Spleen (tissue), 11 donors: ENCODE results near the gene ZEB1. TPM values are rescaled to one million over a fixed set of nuclear protein-coding genes. Genes with fewer than 3 reads are reported as not detected.

Experiments
- DNase-seq: peaks from one replicate; pipeline ENCODE4 v3.0.0-alpha.2; 2020
- H3K27ac ChIP-seq, 8 donors: fragments of 200-600 bp; sonication (generic) in 7 of 8; 1 replicate in 4 of 8; 2 replicates in 4 of 8; pipeline versions ENCODE4 v1.5.0 to v1.8.0; 2016 to 2021; ENCODE audit warnings: inconsistent platforms in 4 of 8, mild to moderate bottlenecking in 4 of 8, moderate library complexity in 1 of 8
- H3K27me3 ChIP-seq, 7 donors: fragments of 200-600 bp; sonication (generic) in 6 of 7; replicated peaks in 1 of 7; 1 replicate in 4 of 7; 2 replicates in 3 of 7; pipeline versions ENCODE4 v1.5.0 to v1.8.0; 2016 to 2021; ENCODE audit warnings: inconsistent platforms in 3 of 7, mild to moderate bottlenecking in 1 of 7
- H3K36me3 ChIP-seq, 6 donors: fragments of 200-600 bp; sonication (generic) in 5 of 6; 1 replicate in 4 of 6; 2 replicates in 2 of 6; pipeline versions ENCODE4 v1.5.0 to v1.8.0; 2016 to 2021; ENCODE audit warnings: inconsistent platforms in 2 of 6
- H3K4me1 ChIP-seq, 6 donors: fragments of 200-600 bp; sonication (generic) in 5 of 6; 1 replicate in 3 of 6; 2 replicates in 3 of 6; pipeline versions ENCODE4 v1.5.0 to v1.8.0; 2016 to 2021; ENCODE audit warnings: inconsistent platforms in 3 of 6
- H3K4me3 ChIP-seq, 8 donors: fragments of 200-600 bp; sonication (generic) in 7 of 8; 1 replicate in 4 of 8; 2 replicates in 4 of 8; pipeline versions ENCODE4 v1.5.0 to v1.8.0; 2016 to 2021; ENCODE audit warnings: inconsistent platforms in 4 of 8, mild to moderate bottlenecking in 4 of 8, moderate library complexity in 2 of 8
- H3K9me3 ChIP-seq, 8 donors: fragments of 200-600 bp; sonication (generic) in 7 of 8; 1 replicate in 4 of 8; 2 replicates in 4 of 8; pipeline versions ENCODE4 v1.5.0 to v1.8.0; 2016 to 2021; ENCODE audit warnings: inconsistent platforms in 4 of 8
- POLR2A ChIP-seq, 3 donors: fragments of 450-650 bp; IDR thresholded peaks; one replicate each; pipeline ENCODE4 v1.5.1; 2017; ENCODE audit warnings: antibody characterized with exemption in 3 of 3, mild to moderate bottlenecking in 1 of 3
- POLR2AphosphoS5 ChIP-seq, 3 donors: sonication (generic); formaldehyde crosslinking; IDR thresholded peaks; one replicate each; pipeline ENCODE4 v1.5.1; 2017; ENCODE audit warnings: antibody characterized with exemption in 3 of 3
- WGBS, 5 donors: extraction: QIAGEN DNeasy Blood & Tissue Kit in 3 of 5; methylation state at CpG; one replicate each; pipeline versions ENCODE4 v1.1.5 to v1.1.7; 2013 to 2018; 5-methylcytosine and 5-hydroxymethylcytosine counted together
- intact Hi-C: fragments of 100-400 bp; cut with DNase I; formaldehyde crosslinking; loops from one replicate; pipeline ENCODE4 v1.15.0; 2023; ENCODE audit warnings: low total_unique reads
- polyA plus RNA-seq, 3 donors: library from polyadenylated mRNA; stranded (reverse); fragments of 200-250 nt; gene quantifications; one replicate each; pipeline ENCODE4 v1.2.1, GENCODE V29; 2013
- total RNA-seq, 7 donors: library from RNA; depleted of rRNA in 3 of 7; stranded (reverse); fragments of >200 nt in 3 of 7; fragmentation: NEBNext Ultra II Directional in 4 of 7; extraction: Animal tissue kit (Norgen Biotek cat#: 25700) in 4 of 7; gene quantifications; one replicate each; pipeline versions ENCODE4 v1.1.0 to v1.2.1, GENCODE V29; 2016 to 2021
- TF ChIP-seq, protein P1 (sequence below), 11 experiments: fragments of 200-600 bp in 7 of 11; fragments of 450-650 bp in 4 of 11; sonication (generic) in 4 of 11; IDR thresholded peaks in 8 of 11; conservative IDR thresholded peaks in 3 of 11; 1 replicate in 7 of 11; 2 replicates in 4 of 11; pipeline versions ENCODE4 v1.4.0 to v1.8.0; 2016 to 2021; ENCODE audit warnings: antibody characterized with exemption in 11 of 11, inconsistent platforms in 4 of 11, mild to moderate bottlenecking in 1 of 11
- donor health status: healthy with polysubstance abuse.
- donor health status: DM: no; HTN: no; CAD: no; lungs with moderate emphysema.
- donor health status: DM: no; HTN: no; CAD: no.
- donor health status: Bipolar disorder and iron deficiency.
- donor health status: healthy.
- donor health status: DM: no; HTN: no; CAD: no.
- donor health status: DM: yes; HTN: yes; CAD: no.

Gene ZEB1
- total and polyA plus RNA-seq, 10 donors = 6.6 to 51.8 (median 44.6) TPM

GRCh38 chr10:31528831-31529230 lies 209.8 kb downstream of the ZEB1 start:
- H3K27ac ChIP-seq = no peak overlapping the region
- intact Hi-C loops = no loop called here
- TF ChIP-seq, protein P1, sequence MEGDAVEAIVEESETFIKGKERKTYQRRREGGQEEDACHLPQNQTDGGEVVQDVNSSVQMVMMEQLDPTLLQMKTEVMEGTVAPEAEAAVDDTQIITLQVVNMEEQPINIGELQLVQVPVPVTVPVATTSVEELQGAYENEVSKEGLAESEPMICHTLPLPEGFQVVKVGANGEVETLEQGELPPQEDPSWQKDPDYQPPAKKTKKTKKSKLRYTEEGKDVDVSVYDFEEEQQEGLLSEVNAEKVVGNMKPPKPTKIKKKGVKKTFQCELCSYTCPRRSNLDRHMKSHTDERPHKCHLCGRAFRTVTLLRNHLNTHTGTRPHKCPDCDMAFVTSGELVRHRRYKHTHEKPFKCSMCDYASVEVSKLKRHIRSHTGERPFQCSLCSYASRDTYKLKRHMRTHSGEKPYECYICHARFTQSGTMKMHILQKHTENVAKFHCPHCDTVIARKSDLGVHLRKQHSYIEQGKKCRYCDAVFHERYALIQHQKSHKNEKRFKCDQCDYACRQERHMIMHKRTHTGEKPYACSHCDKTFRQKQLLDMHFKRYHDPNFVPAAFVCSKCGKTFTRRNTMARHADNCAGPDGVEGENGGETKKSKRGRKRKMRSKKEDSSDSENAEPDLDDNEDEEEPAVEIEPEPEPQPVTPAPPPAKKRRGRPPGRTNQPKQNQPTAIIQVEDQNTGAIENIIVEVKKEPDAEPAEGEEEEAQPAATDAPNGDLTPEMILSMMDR (IDR thresholded peaks at IDR 0.05 in 8 of 11, conservative IDR thresholded peaks at IDR 0.05 in 3 of 11) = no peak
- no peak for TF ChIP-seq POLR2A (IDR thresholded peaks at IDR 0.05)
- no peak for TF ChIP-seq POLR2AphosphoS5 (IDR thresholded peaks at IDR 0.05)
- DNase-seq = no peak
- H3K4me3 ChIP-seq = no peak overlapping the region
- peaks cover 0 to 2% (median 0%) of the 10 kb centered on the region in 8 donors for H3K9me3 ChIP-seq
- H3K27me3 ChIP-seq = no peaks in the 10 kb centered on the region
- no peaks in the 10 kb centered on the region for H3K4me1 ChIP-seq
- peaks cover 0 to 41% (median 15%) of the 10 kb centered on the region in 6 donors for H3K36me3 ChIP-seq

GRCh38 chr10:31536302-31536701 lies 217.3 kb downstream of the ZEB1 start:
- Histone ChIP-seq H3K4me1 (no peaks in the 10 kb centered on the region), H3K4me3 (no peak overlapping the region), H3K27me3 (no peaks in the 10 kb centered on the region), H3K9me3 (peaks cover 0 to 6% (median 0%) of the 10 kb centered on the region in 8 donors), H3K27ac (no peak overlapping the region), H3K36me3 (no peaks in the 10 kb centered on the region)
- WGBS, 5 donors = 79 to 90% (median 84%) methylated on average over 3 of the region's 3 CpGs
- intact Hi-C loops = no loop called here
- DNase-seq = no peak
- TF ChIP-seq POLR2A (IDR thresholded peaks at IDR 0.05) (no peak), POLR2AphosphoS5 (IDR thresholded peaks at IDR 0.05) (no peak)
- TF ChIP-seq, protein P1 (IDR thresholded peaks at IDR 0.05 in 8 of 11, conservative IDR thresholded peaks at IDR 0.05 in 3 of 11) = no peak

GRCh38 chr10:31549896-31550295 lies 230.9 kb downstream of the ZEB1 start:
- no peak for TF ChIP-seq POLR2A (IDR thresholded peaks at IDR 0.05)
- TF ChIP-seq, protein P1 (IDR thresholded peaks at IDR 0.05 in 8 of 11, conservative IDR thresholded peaks at IDR 0.05 in 3 of 11) = no peak
- no peak for TF ChIP-seq POLR2AphosphoS5 (IDR thresholded peaks at IDR 0.05)
- intact Hi-C loops = no loop called here
- Histone ChIP-seq H3K9me3 (peaks cover 0 to 4% (median 0%) of the 10 kb centered on the region in 8 donors), H3K36me3 (no peaks in the 10 kb centered on the region), H3K27ac (no peak overlapping the region), H3K4me1 (no peaks in the 10 kb centered on the region), H3K4me3 (no peak overlapping the region), H3K27me3 (no peaks in the 10 kb centered on the region)
- no peak for DNase-seq
- WGBS, 5 donors = 49 to 79% (median 60%) methylated on average over 2 of the region's 2 CpGs

DNA sequence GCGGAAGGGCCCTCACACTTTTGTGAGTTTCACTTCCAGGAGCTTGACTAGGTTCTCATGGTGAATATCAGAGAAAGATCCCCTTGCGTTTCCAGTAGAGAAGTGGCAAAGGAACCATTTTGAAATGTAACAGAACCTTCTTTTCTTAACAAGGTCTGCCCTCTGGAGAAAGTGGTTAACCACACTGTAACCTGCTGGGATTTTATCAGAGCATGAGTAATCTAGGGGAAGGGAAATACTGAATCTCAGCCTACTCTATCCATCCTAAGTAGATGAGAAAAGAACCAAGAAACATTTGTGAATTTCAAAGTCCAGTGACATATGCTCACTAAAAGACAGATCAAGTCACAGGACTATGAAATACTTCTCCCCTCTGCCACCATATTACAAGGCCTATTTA lies 235.5 kb downstream of the ZEB1 start:
- H3K27ac ChIP-seq = no peak overlapping the region
- WGBS, 5 donors = 83 to 95% (median 90%) methylated on average over 2 of the region's 2 CpGs
- H3K4me1 ChIP-seq = no peaks in the 10 kb centered on the region
- no peak for DNase-seq
- H3K9me3 ChIP-seq = peaks cover 0 to 40% (median 32%) of the 10 kb centered on the region in 8 donors
- TF ChIP-seq POLR2AphosphoS5 (IDR thresholded peaks at IDR 0.05) (no peak), POLR2A (IDR thresholded peaks at IDR 0.05) (no peak)
- TF ChIP-seq, protein P1 (IDR thresholded peaks at IDR 0.05 in 8 of 11, conservative IDR thresholded peaks at IDR 0.05 in 3 of 11) = no peak
- intact Hi-C loops = no loop called here
- H3K4me3 ChIP-seq = no peak overlapping the region
- H3K36me3 ChIP-seq = no peaks in the 10 kb centered on the region
- H3K27me3 ChIP-seq = no peaks in the 10 kb centered on the region
